GM12878 (cell line): ENCODE measurements around the gene PRX. TPM values are rescaled to one million over a fixed set of nuclear protein-coding genes. Genes with fewer than 3 reads are reported as not detected.

ENCODE experiments used
- ASH2L ChIP-seq: fragments of 300-600, 200-600 bp; sonication (generic); IDR thresholded peaks from 2 replicates; pipeline ENCODE4 v1.6.1; 2017; ENCODE audit warnings: low read depth, mild to moderate bottlenecking, borderline replicate concordance
- CEBPZ ChIP-seq: fragments of 150-350 bp; IDR thresholded peaks from 2 replicates; pipeline ENCODE4 v1.6.1; 2016; ENCODE audit warnings: low read depth, low read length
- CREB1 ChIP-seq: IDR thresholded peaks from 2 replicates; pipeline ENCODE4 v1.6.1; 2012; ENCODE audit warnings: low read depth, mild to moderate bottlenecking, inconsistent platforms
- EGR1 ChIP-seq, 2 experiments: IDR thresholded peaks; 1 replicate in 1 of 2; 2 replicates in 1 of 2; pipeline ENCODE4 v1.6.1; 2011 to 2012; ENCODE audit warnings: low read depth in 2 of 2, low read length in 2 of 2, borderline replicate concordance in 1 of 2, mild to moderate bottlenecking in 1 of 2, moderate library complexity in 1 of 2
- FOXM1 ChIP-seq: IDR thresholded peaks from 2 replicates; pipeline ENCODE4 v1.6.1; 2012; ENCODE audit warnings: low read depth, mild to moderate bottlenecking, inconsistent platforms, low read length, moderate library complexity
- HDGF ChIP-seq: fragments of 450-650 bp; IDR thresholded peaks from 2 replicates; pipeline ENCODE4 v1.6.1; 2016; ENCODE audit warnings: antibody characterized with exemption
- JUNB ChIP-seq: IDR thresholded peaks from 2 replicates; pipeline ENCODE4 v1.6.1; 2016; ENCODE audit warnings: antibody characterized with exemption, mild to moderate bottlenecking
- JUND ChIP-seq: IDR thresholded peaks from 2 replicates; pipeline ENCODE4 v1.6.1; 2012; ENCODE audit warnings: low read depth, mild to moderate bottlenecking, low read length, improper control_type of control experiment, moderate library complexity
- KLF5 ChIP-seq: fragments of 450-650 bp; IDR thresholded peaks from 2 replicates; pipeline ENCODE4 v1.6.1; 2014; ENCODE audit warnings: mild to moderate bottlenecking; ENCODE audit not compliant: partially characterized antibody
- MEF2B ChIP-seq: fragments of 450-650 bp; IDR thresholded peaks from 2 replicates; pipeline ENCODE4 v1.6.1; 2018; ENCODE audit warnings: mild to moderate bottlenecking, moderate library complexity; ENCODE audit not compliant: partially characterized antibody, poor library complexity, severe bottlenecking
- MTA2 ChIP-seq: fragments of 450-650 bp; IDR thresholded peaks from 2 replicates; pipeline ENCODE4 v1.6.1; 2016; ENCODE audit warnings: low read depth, mild to moderate bottlenecking, moderate library complexity
- NFXL1 ChIP-seq: fragments of 450-650 bp; IDR thresholded peaks from 2 replicates; pipeline ENCODE4 v1.6.1; 2017; ENCODE audit warnings: antibody characterized with exemption, mild to moderate bottlenecking, borderline replicate concordance
- PAX5 ChIP-seq: IDR thresholded peaks from 2 replicates; pipeline ENCODE4 v1.6.1; 2011; ENCODE audit warnings: low read depth, low read length, borderline replicate concordance
- PML ChIP-seq: IDR thresholded peaks from 2 replicates; pipeline ENCODE4 v1.6.1; 2012; ENCODE audit warnings: low read length, inconsistent platforms
- POLR2A ChIP-seq: IDR thresholded peaks from 2 replicates; pipeline ENCODE4 v1.6.1; 2011; ENCODE audit warnings: low read depth, mild to moderate bottlenecking, low read length
- SP1 ChIP-seq: IDR thresholded peaks from one replicate; pipeline ENCODE4 v1.6.1; 2011; ENCODE audit warnings: low read depth, low read length
- TBL1XR1 ChIP-seq: IDR thresholded peaks from 2 replicates; pipeline ENCODE4 v1.6.1; 2012; ENCODE audit warnings: low read depth, low read length, improper control_type of control experiment
- WRNIP1 ChIP-seq: IDR thresholded peaks from 2 replicates; pipeline ENCODE4 v1.6.1; 2011; ENCODE audit warnings: low read depth, low read length, improper control_type of control experiment, borderline replicate concordance
- ZNF687 ChIP-seq: fragments of 450-650 bp; IDR thresholded peaks from 2 replicates; pipeline ENCODE4 v1.6.1; 2017; ENCODE audit warnings: mild to moderate bottlenecking, moderate library complexity
- polyA plus RNA-seq, 11 experiments: library from polyadenylated mRNA; depleted of rRNA in 4 of 11; unstranded in 6 of 11; stranded (reverse) in 5 of 11; fragments of >200 nt; fragmentation: Nextera tagmentation in 4 of 11; fragmentation: Illumina TruSeq in 1 of 11; extraction: Ambion mirVana in 4 of 11; extraction: Trizol in 1 of 11; gene quantifications; 1 replicate in 1 of 11; 2 replicates in 10 of 11; pipeline versions ENCODE4 v1.2.1 to v1.2.3, GENCODE V29; 2011 to 2016; ENCODE audit warnings: inconsistent platforms in 2 of 11, missing spikeins in 2 of 11, low read depth in 1 of 11
- total RNA-seq, 4 experiments: library from RNA; depleted of rRNA in 3 of 4; stranded (reverse); fragments of >200 nt in 3 of 4; fragmentation: Illumina TruSeq in 1 of 4; extraction: Trizol in 1 of 4; gene quantifications; 2 replicates each; pipeline versions ENCODE4 v1.2.1 to v1.2.3, GENCODE V29; 2013 to 2021
- TF ChIP-seq, protein P1 (sequence below): IDR thresholded peaks from 2 replicates; pipeline ENCODE4 v1.6.1; 2012; ENCODE audit warnings: low read length, inconsistent platforms
- TF ChIP-seq, protein P2 (sequence below): IDR thresholded peaks from 2 replicates; pipeline ENCODE4 v1.6.1; 2011; ENCODE audit warnings: borderline replicate concordance, low read depth, mild to moderate bottlenecking, moderate library complexity, low read length; ENCODE audit not compliant: insufficient read depth, poor library complexity, severe bottlenecking

PRX gene
- total and polyA plus RNA-seq, 10 of the 15 experiments (the other 5 are each of a cell fraction or from before 2014, with no cell fraction given), result 0.02 to 1.4 (median 0.54) TPM; not detected in 1

DNA sequence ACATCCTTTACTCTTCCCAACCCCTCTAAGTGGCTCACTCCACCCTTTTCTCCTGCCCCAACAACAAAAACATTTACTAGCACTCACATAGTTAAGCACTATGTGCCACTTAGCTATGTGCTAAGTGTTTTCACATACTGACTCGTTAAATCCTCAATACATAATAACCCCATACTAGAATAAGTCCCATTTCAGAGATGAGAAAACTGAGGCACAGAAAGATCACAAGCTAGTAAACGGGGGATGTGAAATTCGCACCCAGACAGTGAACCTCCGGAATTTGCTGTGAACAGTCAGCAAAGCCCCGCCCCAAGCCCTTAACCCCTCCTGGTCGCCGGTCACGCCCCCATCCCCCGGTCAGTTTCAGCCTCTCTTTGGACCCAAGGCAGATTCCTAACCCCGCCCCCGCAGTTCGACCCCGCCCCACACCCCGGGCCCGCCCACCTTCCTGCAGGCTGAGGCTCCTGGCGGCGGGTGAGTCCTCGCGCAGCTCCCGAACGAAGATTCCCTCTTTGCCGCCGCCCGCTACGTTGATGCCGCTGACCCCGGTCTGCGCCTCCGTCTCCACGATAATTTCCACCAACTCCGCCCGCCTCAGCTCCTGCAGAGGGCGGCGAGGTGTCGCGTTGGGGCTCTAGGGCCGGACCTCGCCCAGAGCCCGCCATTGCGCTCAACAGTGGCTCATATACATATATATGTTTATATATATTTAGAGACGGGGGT, 9.8 kb downstream of the PRX start (continued):
- TF ChIP-seq CEBPZ (no peak), SP1 (peak; percentile 33), ZNF687 (no peak), CREB1 (no peak), ASH2L (no peak), PML (no peak), MTA2 (no peak), HDGF (no peak), KLF5 (no peak), WRNIP1 (no peak), JUNB (no peak), TBL1XR1 (no peak), EGR1 (IDR thresholded peaks at IDR 0.05; ENCODE audit: borderline replicate concordance in 1 of 2, low read depth in 2 of 2, low read length in 2 of 2) (peak in 1 of 2 experiments; percentile 63; a peak in 1 of 3 replicates), FOXM1 (no peak), MEF2B (no peak), POLR2A (peak; percentile 44), NFXL1 (no peak), PAX5 (0 out of 2 replicates have a peak, but pooled peaks have one; percentile 33), JUND (no peak)
- TF ChIP-seq, protein P1, sequence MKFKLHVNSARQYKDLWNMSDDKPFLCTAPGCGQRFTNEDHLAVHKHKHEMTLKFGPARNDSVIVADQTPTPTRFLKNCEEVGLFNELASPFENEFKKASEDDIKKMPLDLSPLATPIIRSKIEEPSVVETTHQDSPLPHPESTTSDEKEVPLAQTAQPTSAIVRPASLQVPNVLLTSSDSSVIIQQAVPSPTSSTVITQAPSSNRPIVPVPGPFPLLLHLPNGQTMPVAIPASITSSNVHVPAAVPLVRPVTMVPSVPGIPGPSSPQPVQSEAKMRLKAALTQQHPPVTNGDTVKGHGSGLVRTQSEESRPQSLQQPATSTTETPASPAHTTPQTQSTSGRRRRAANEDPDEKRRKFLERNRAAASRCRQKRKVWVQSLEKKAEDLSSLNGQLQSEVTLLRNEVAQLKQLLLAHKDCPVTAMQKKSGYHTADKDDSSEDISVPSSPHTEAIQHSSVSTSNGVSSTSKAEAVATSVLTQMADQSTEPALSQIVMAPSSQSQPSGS, result no peak
- TF ChIP-seq, protein P2, sequence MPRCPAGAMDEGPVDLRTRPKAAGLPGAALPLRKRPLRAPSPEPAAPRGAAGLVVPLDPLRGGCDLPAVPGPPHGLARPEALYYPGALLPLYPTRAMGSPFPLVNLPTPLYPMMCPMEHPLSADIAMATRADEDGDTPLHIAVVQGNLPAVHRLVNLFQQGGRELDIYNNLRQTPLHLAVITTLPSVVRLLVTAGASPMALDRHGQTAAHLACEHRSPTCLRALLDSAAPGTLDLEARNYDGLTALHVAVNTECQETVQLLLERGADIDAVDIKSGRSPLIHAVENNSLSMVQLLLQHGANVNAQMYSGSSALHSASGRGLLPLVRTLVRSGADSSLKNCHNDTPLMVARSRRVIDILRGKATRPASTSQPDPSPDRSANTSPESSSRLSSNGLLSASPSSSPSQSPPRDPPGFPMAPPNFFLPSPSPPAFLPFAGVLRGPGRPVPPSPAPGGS, result no peak
